GM19035 (cell line): ENCODE measurements around the gene FBXL4.
A peak's percentile ranks its signal among the peaks of the same experiment; 100 is the strongest.
"Not testable (repeated sequence)": the region's sequence is repeated elsewhere in the genome, so short reads cannot be mapped to it uniquely, and the experiment has no call there.

ENCODE experiments used
- ATAC-seq: cut with Tn5 transposase; IDR thresholded peaks from one replicate; pipeline ENCODE4 v1.9.1; 2021; ENCODE audit not compliant: unreplicated experiment

FBXL4 gene

GRCh38 chr6:98946266-98946878 is 1.4 kb downstream of the FBXL4 start:
- no peak for ATAC-seq

GRCh38 chr6:98945311-98946115 is 2.2 kb downstream of the FBXL4 start:
- no peak for ATAC-seq

GRCh38 chr6:98944598-98945081 is 3.1 kb downstream of the FBXL4 start:
- no peak for ATAC-seq

- ATAC-seq, result no peak
Measured at GRCh38 chr6:98944168-98944567, 3.6 kb downstream of the FBXL4 start.

DNA sequence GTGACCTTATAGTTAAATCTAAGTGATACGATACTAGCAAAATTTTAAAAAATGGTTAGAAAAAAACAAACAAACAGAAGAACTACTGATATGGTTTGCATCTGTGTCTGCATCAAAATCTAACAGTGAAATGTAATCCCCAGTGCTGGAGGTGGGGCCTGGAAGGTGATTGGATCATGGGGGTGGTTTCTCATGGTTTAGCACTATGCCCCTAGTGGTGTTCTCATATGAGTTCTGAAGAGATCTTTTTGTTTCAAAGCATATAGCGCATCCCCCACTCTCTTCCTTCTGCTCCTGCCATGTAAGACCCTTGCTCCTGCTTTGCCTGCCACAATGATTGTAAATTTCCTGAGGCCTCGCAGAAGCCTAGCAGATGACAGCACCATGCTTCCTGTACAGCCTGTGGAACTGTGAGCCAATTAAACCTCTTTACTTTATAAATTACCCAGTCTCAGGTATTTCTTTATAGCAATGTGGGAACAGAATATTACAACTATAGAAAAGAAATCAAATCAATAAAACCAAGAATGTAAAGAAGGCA is 5.4 kb downstream of the FBXL4 start:
- ATAC-seq, result no peak

DNA sequence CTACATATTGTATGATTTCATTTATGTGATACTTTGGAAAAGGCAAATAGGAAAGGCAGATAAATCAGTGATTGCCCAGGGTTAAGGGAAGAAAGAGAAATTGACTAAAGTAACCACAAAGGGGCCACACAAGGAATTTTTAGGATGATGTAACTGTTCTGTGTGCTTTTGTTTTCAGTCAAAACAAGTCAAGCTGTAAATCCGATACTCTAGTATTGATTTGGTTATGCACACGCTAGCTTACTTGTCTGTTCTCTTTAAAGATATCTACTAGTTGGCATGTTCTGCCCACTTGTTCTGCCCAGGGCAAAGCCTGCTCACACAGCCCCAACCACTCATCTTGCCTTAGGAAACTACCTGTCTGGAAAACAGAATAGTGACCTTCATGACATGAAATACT is 6.4 kb downstream of the FBXL4 start:
- ATAC-seq, result no peak

DNA sequence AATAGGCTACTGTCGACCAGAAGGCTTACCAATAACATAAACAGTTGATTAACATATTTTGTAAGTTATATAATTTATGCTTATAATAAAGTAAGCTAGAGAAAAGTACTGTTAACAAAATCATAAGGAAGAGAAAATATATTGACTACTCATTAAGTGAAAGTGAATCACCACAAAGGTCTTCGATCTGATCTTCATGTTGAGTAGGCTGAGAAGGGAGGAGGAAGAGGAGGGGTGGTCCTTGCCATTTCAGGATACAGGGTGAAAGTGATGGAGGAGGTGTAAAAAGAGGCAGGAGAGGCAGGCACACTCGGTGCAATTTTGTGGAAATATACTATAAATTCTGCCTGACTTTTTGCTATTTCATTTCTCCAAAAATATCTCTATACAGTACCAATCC is 10.4 kb downstream of the FBXL4 start:
- ATAC-seq, result no peak

- ATAC-seq, result no peak
Measured at GRCh38 chr6:98932381-98932780, 15.4 kb downstream of the FBXL4 start.

- no peak for ATAC-seq
Measured at GRCh38 chr6:98931696-98932095, 16.1 kb downstream of the FBXL4 start.

DNA sequence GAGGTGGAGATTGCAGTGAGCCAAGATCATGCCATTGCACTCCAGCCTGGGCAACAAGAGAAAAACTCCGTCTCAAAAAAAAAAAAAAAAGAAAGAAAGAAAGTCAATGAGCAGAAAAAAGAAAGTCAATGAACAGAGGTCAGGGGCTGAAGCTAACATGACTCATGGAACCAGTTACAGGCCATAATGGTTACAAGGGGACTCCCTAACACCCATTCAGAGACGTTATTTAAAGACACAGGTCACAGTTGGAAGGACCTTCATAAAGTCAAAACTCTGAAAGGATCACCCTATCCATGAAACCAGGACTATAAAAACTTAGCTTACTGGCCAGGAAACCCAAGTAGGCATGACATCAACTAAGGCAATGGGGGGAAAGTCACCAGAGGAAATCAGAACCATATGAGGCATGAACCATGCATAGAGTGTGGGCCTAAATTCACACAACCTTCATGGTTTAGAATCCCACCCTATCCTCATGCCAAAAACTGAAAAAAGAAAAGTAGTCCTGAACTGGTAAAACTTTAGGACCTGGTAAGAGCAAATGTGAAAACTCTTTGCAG is 18.2 kb downstream of the FBXL4 start:
- ATAC-seq, result no peak

DNA sequence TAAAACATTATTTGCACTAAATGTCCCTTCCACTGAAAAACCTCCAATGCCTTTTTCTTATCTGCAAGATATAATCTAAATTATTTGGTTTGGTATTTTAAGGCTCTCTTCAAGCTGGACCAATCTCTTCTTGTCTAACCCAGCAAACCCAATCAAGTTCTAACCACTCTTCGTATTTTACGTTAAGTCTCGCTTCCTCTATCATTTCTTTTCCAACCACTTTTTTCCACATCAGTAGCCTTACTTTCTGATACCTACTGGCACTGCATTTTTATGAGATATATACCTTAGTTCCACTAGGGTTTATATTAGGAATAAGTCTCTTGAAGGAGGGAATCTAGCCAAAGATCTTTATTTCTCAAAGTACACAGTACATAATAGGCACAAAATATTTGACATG is 19.1 kb downstream of the FBXL4 start:
- no peak for ATAC-seq

DNA sequence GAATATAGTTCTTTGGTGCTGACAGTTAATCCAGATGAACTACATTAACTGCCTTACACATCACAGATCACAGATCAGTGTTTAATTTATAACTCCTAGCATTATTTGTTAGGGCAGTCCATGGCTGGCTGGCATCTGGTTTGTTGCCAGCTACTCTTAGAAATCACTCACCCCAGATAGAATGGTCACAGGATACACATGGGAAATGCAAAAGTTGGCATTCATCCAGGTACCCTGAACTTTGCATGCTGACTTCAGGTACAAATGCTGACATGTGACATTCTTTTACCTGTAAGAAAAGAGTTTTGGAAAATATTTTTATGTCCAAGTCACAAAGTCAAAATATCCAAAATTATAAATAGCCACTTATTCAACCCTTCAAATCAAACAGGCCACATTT is 20.2 kb downstream of the FBXL4 start:
- ATAC-seq, result no peak

DNA sequence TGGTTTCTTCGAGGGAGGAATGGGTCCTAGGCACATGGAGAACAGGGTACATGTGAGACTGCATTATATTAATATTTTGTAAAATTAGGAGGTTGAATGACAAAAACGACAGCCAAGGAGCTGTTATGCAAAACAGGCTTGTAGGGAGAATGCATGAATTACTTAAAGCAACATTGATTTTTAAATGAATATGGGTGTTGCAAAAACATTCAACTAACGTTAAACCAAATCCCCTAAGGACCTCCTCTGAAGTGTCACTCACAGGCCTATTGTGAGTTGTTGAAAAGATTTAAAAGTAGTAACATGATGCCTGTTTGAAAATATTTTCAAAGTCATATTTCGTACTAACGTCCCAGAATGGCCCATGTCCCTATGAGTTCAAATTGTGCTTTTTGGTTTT is 21.9 kb downstream of the FBXL4 start:
- ATAC-seq, result no peak

- no peak for ATAC-seq
Measured at GRCh38 chr6:98924647-98925046, 23.1 kb downstream of the FBXL4 start.

DNA sequence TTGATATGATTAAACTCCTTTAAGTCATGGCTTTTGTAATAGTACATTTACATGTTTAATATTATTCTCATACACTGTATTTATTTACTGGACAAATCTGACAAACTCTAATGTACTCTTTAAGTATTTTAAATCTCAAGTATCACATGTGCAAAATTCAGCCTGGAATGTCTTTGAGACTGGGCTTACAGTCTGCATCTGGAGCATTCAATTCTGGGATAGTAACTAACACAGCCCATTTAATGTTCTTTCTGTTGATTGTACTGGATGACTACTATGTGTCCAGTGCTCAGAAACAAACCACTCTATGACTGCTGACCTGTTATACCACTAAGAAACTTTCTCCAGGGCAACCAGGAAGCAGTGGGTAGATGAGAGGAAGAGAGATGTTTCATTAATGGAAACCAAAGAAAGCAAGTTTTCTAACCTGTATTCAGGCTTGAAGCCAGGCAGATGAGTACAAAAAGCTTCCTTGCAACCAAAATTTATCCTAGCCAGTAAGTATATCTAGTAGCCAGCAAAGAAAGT is 26.8 kb downstream of the FBXL4 start:
- peak; percentile 87 for ATAC-seq

GRCh38 chr6:98910946-98911345 is 36.8 kb downstream of the FBXL4 start:
- ATAC-seq, result not testable (repeated sequence)

DNA sequence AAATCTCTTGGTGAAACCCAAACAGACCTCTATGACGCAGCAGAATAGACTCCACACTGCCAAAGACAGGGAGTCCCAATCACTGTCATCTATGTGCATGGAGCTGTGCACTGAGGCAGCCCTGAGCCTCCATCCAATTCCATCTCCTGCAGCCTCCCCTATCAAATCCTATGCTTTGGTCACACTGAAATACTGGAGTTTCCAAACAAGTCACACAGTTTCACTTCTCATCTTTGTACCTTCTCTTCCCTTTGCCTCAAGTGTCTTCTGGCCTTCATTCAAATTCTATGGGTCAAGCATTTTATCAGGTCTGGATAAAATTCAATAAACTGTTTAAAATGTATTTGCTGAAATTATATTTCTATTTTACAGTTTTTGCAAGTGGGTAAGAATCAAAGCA is 38.5 kb downstream of the FBXL4 start:
- ATAC-seq, result no peak

DNA sequence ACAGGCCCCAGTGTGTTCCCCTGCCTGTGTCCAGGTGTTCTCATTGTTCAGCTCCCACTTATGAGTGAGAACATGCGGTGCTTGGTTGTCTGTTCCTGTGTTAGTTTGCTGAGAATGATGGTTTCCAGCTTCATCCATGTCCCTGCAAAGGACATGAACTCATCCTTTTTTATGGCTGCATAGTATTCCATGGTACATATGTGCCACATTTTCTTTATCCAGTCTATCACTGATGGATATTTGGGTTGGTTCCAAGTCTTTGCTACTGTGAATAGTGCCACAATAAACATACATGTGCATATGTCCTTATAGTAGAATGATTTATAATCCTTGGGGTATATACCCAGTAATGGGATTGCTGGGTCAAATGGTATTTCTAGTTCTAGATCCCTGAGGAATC is 41.4 kb downstream of the FBXL4 start:
- ATAC-seq, result not testable (repeated sequence)

GRCh38 chr6:98905759-98906158 is 42.0 kb downstream of the FBXL4 start:
- ATAC-seq, result no peak

GRCh38 chr6:98904096-98904495 is 43.6 kb downstream of the FBXL4 start:
- no peak for ATAC-seq

DNA sequence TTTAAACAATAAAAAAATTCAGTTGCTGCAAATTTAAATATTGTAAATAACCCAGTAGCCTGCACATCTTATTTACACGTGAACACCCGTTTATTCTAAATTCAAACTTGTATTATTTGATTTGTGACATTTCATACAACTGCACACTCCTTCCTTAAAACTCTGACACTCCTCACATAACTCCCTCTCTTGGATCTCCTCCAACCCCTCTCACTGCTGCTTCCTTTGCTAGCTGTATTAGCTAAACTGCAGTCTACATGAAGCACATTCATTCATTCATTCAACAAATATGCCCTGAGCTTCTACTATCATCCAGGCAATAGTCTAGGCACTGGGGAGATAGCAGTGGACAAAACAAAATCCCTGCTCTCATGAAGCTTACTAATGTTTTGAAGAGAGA is 47.0 kb downstream of the FBXL4 start:
- ATAC-seq, result no peak

DNA sequence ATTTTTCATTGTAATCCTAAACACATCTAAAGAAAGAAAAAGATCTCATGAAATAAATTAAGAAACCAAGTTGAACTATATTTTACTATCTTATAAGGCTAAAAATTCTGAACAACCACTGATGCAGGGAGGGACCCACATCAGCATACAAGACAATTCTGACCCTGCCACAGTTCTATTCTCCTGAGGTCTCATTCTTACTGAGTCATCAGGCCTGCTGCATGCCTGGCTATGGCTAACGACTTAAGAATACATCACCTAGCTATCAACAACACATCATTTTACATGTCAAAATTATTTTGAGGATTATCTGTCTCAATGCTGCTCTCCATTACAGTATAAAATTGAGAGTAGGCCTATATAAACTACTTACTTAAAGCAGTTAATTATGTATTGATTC is 52.9 kb downstream of the FBXL4 start:
- ATAC-seq, result no peak
